Esophagus muscularis mucosa (tissue), 4 donors: Measurements from ENCODE around the gene LARP4B. TPM values are rescaled to one million over a fixed set of nuclear protein-coding genes. Genes with fewer than 3 reads are reported as not detected.

Source experiments
- DNase-seq: peaks from one replicate; pipeline ENCODE4 v3.0.0-alpha.2; 2017; ENCODE audit errors: extremely low spot score
- H3K27ac ChIP-seq, 4 donors: fragments of 200-600 bp; sonication (generic); replicated peaks in 1 of 4; 1 replicate in 3 of 4; 2 replicates in 1 of 4; pipeline ENCODE4 v1.5.1; 2016 to 2019; ENCODE audit warnings: mild to moderate bottlenecking in 1 of 4
- H3K27me3 ChIP-seq, 4 donors: fragments of 200-600 bp; sonication (generic); one replicate each; pipeline versions ENCODE4 v1.5.1 to v1.6.0; 2016 to 2019
- H3K36me3 ChIP-seq, 4 donors: fragments of 200-600 bp; sonication (generic); one replicate each; pipeline ENCODE4 v1.5.1; 2016 to 2019
- H3K4me1 ChIP-seq, 4 donors: fragments of 200-600 bp; sonication (generic); one replicate each; pipeline ENCODE4 v1.5.1; 2016 to 2019
- H3K4me3 ChIP-seq, 4 donors: fragments of 200-600 bp; sonication (generic); 1 replicate in 2 of 4; 2 replicates in 2 of 4; pipeline ENCODE4 v1.5.1; 2016 to 2019; ENCODE audit warnings: mild to moderate bottlenecking in 4 of 4, moderate library complexity in 1 of 4
- H3K9me3 ChIP-seq, 4 donors: fragments of 200-600 bp; sonication (generic); 1 replicate in 3 of 4; 2 replicates in 1 of 4; pipeline ENCODE4 v1.5.1; 2016 to 2019
- CTCF ChIP-seq, 3 experiments: fragments of 200-600 bp in 2 of 3; fragments of 450-650 bp in 1 of 3; sonication (generic) in 2 of 3; IDR thresholded peaks; one replicate each; pipeline ENCODE4 v1.5.1; 2017 to 2019; ENCODE audit warnings: antibody characterized with exemption in 3 of 3, mild to moderate bottlenecking in 2 of 3, moderate library complexity in 1 of 3
- EP300 ChIP-seq: sonication (generic); formaldehyde crosslinking; IDR thresholded peaks from one replicate; pipeline ENCODE4 v1.6.1; 2017; ENCODE audit warnings: antibody characterized with exemption
- POLR2A ChIP-seq: fragments of 450-650 bp; IDR thresholded peaks from one replicate; pipeline ENCODE4 v1.6.1; 2017; ENCODE audit warnings: antibody characterized with exemption, moderate library complexity, mild to moderate bottlenecking, low read depth
- POLR2AphosphoS5 ChIP-seq, 2 donors: sonication (generic); formaldehyde crosslinking; IDR thresholded peaks; one replicate each; pipeline ENCODE4 v1.6.1; 2017; ENCODE audit warnings: antibody characterized with exemption in 2 of 2
- WGBS: methylation state at CpG from one replicate; pipeline ENCODE4 v1.1.5; 2018; 5-methylcytosine and 5-hydroxymethylcytosine counted together
- intact Hi-C: fragments of 100-400 bp; cut with DNase I; formaldehyde crosslinking; loops from one replicate; pipeline ENCODE4 v1.15.1; 2023
- total RNA-seq, 4 donors: library from RNA; depleted of rRNA; stranded (reverse); fragments of >200 nt; gene quantifications; one replicate each; pipeline versions ENCODE4 v1.1.0 to v1.2.1, GENCODE V29; 2016

LARP4B gene
- total RNA-seq, 4 donors from 2014 or later = 35.6 to 43.1 (median 38.2) TPM

- Histone ChIP-seq H3K27me3 (no peaks in the 10 kb centered on the region), H3K4me1 (peaks cover 17 to 28% (median 24%) of the 10 kb centered on the region in 4 donors), H3K4me3 (no peak overlapping the region), H3K9me3 (no peaks in the 10 kb centered on the region), H3K36me3 (peaks cover 8 to 70% (median 27%) of the 10 kb centered on the region in 4 donors), H3K27ac (no peak overlapping the region)
- no peak for DNase-seq
- intact Hi-C loops = no loop called here
- TF ChIP-seq POLR2AphosphoS5 (IDR thresholded peaks at IDR 0.05) (no peak), POLR2A (no peak), EP300 (no peak)
- WGBS = 94% methylated on average over 2 of the region's 2 CpGs
Observed at GRCh38 chr10:876438-876837, 55.1 kb downstream of the LARP4B start.

- no peak overlapping the region for H3K27ac ChIP-seq
- 81% methylated on average over 7 of the region's 7 CpGs for WGBS
- intact Hi-C loops = no loop called here
- H3K4me1 ChIP-seq = peaks cover 4 to 13% (median 11%) of the 10 kb centered on the region in 4 donors
- no peaks in the 10 kb centered on the region for H3K27me3 ChIP-seq
- no peaks in the 10 kb centered on the region for H3K9me3 ChIP-seq
- DNase-seq = no peak
- H3K36me3 ChIP-seq = peaks cover 0 to 60% (median 18%) of the 10 kb centered on the region in 4 donors
- H3K4me3 ChIP-seq = no peak overlapping the region
- TF ChIP-seq EP300 = no peak
Observed at GRCh38 chr10:873020-873419, 58.5 kb downstream of the LARP4B start.

GRCh38 chr10:871951-872403 lies 59.5 kb downstream of the LARP4B start:
- no peaks in the 10 kb centered on the region for H3K27me3 ChIP-seq
- 94% methylated on average over 12 of the region's 12 CpGs for WGBS
- intact Hi-C loops = no loop called here
- no peak overlapping the region for H3K4me3 ChIP-seq
- peaks cover 0 to 14% (median 5%) of the 10 kb centered on the region in 4 donors for H3K4me1 ChIP-seq
- H3K27ac ChIP-seq = no peak overlapping the region
- no peak for TF ChIP-seq EP300
- no peak for TF ChIP-seq CTCF (IDR thresholded peaks at IDR 0.05)
- no peak for TF ChIP-seq POLR2A
- TF ChIP-seq POLR2AphosphoS5 (IDR thresholded peaks at IDR 0.05) = no peak
- no peak for DNase-seq
- peaks cover 0 to 51% (median 14%) of the 10 kb centered on the region in 4 donors for H3K36me3 ChIP-seq
- no peaks in the 10 kb centered on the region for H3K9me3 ChIP-seq

DNA sequence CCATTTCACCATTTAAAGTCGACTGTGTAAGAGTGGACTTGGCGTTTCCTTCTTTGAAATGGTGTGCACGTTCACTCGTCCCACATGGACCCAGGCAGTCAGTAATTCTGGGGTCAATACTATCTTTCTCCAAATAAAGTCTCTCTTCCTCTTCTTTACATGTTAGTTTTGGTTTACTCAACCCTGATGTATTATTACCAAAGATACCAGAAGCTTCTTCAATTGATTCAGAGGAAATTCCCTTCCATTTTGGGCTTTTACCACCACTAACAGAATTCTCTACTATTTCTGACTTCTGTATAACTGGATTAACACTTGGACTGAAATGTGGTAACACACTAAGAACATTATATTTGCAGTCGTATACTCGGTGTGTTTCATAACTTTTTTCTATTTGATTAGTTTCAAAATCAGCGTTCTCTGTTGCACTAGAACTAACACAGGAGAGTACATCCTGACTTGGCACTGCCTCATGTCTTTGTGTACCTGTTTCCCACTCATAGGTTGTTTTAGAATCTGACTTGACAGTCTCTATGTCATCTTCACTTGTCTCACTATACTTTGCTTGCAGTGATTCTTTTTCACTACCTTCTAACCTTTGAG lies 60.8 kb downstream of the LARP4B start:
- WGBS = 89% methylated on average over 7 of the region's 7 CpGs
- intact Hi-C loops = no loop called here
- Histone ChIP-seq H3K9me3 (no peaks in the 10 kb centered on the region), H3K36me3 (peaks cover 0 to 44% (median 4%) of the 10 kb centered on the region in 4 donors), H3K27ac (no peak overlapping the region), H3K4me1 (peaks cover 0 to 19% (median 5%) of the 10 kb centered on the region in 4 donors), H3K27me3 (no peaks in the 10 kb centered on the region), H3K4me3 (no peak overlapping the region)
- no peak for DNase-seq
- TF ChIP-seq EP300 = no peak
- TF ChIP-seq POLR2AphosphoS5 (IDR thresholded peaks at IDR 0.05) = no peak
- TF ChIP-seq CTCF (IDR thresholded peaks at IDR 0.05) = no peak
- no peak for TF ChIP-seq POLR2A

GRCh38 chr10:869171-869570 lies 62.3 kb downstream of the LARP4B start:
- no peaks in the 10 kb centered on the region for H3K27me3 ChIP-seq

More at GRCh38 chr10:869171-869570, 62.3 kb downstream of the LARP4B start:
- no peak for DNase-seq
- H3K4me3 ChIP-seq = no peak overlapping the region
- no peak for TF ChIP-seq POLR2A
- no peak for TF ChIP-seq EP300
- TF ChIP-seq CTCF (IDR thresholded peaks at IDR 0.05) = no peak
- TF ChIP-seq POLR2AphosphoS5 (IDR thresholded peaks at IDR 0.05) = no peak
- H3K4me1 ChIP-seq = peaks cover 0 to 23% (median 5%) of the 10 kb centered on the region in 4 donors
- H3K27ac ChIP-seq = no peak overlapping the region
- peaks cover 2 to 42% (median 8%) of the 10 kb centered on the region in 4 donors for H3K36me3 ChIP-seq
- WGBS = 90% methylated on average over 3 of the region's 3 CpGs
- no peaks in the 10 kb centered on the region for H3K9me3 ChIP-seq
- intact Hi-C loops = no loop called here
